Measurements from ENCODE around the gene SPHK1.
A peak's percentile ranks its signal among the peaks of the same experiment; 100 is the strongest.
"Not testable (repeated sequence)": the region's sequence is repeated elsewhere in the genome, so short reads cannot be mapped to it uniquely, and the experiment has no call there.

The SPHK1 gene

GRCh38 chr17:76384222-76384986, at the start of gene SPHK1:
TSS of gene SPHK1 (plus strand) at chr17:76384609. CDS start at chr17:76385645, 1,036 bp downstream.
- no peaks in the 10 kb centered on the region for H3K9me3 ChIP-seq (ENCODE audit: control insufficient read depth, insufficient read depth, low read length)
- H3K4me1 ChIP-seq (ENCODE audit: insufficient read depth, low read length), result peaks cover 8% of the 10 kb centered on the region
- peak within 1 kb of the TSS; percentile 83 for H3K9ac ChIP-seq (ENCODE audit: low read depth, low read length)
- no peaks in the 10 kb centered on the region for H3K36me3 ChIP-seq (ENCODE audit: insufficient read depth, low read length)

GRCh38 chr17:76335716-76336381, 48.6 kb upstream of the SPHK1 start:
- peaks cover 10% of the 10 kb centered on the region; the same call in 1 of the 2 replicates for H3K4me1 ChIP-seq (ENCODE audit: insufficient read depth, low read length)
- H3K9ac ChIP-seq (ENCODE audit: low read depth, low read length), result no peak overlapping the region
- H3K36me3 ChIP-seq (ENCODE audit: insufficient read depth, low read length), result no peaks in the 10 kb centered on the region
- no peaks in the 10 kb centered on the region for H3K9me3 ChIP-seq (ENCODE audit: control insufficient read depth, insufficient read depth, low read length)

GRCh38 chr17:76336756-76337412, 47.5 kb upstream of the SPHK1 start:
- peaks cover under 1% of the 10 kb centered on the region; the same call in 1 of the 2 replicates for H3K36me3 ChIP-seq (ENCODE audit: insufficient read depth, low read length)
- H3K9me3 ChIP-seq (ENCODE audit: control insufficient read depth, insufficient read depth, low read length), result no peaks in the 10 kb centered on the region
- peaks cover 10% of the 10 kb centered on the region; the same call in 1 of the 2 replicates for H3K4me1 ChIP-seq (ENCODE audit: insufficient read depth, low read length)
- no peak overlapping the region for H3K9ac ChIP-seq (ENCODE audit: low read depth, low read length)

GRCh38 chr17:76337413-76337777, 47.0 kb upstream of the SPHK1 start:
- peaks cover 10% of the 10 kb centered on the region; the same call in 1 of the 2 replicates for H3K4me1 ChIP-seq (ENCODE audit: insufficient read depth, low read length)
- H3K9ac ChIP-seq (ENCODE audit: low read depth, low read length), result no peak overlapping the region
- no peaks in the 10 kb centered on the region for H3K9me3 ChIP-seq (ENCODE audit: control insufficient read depth, insufficient read depth, low read length)
- H3K36me3 ChIP-seq (ENCODE audit: insufficient read depth, low read length), result peaks cover 6% of the 10 kb centered on the region; the same call in 1 of the 2 replicates

- 0 out of 2 replicates have a peak, but pooled peaks cover 5% of the 10 kb centered on the region for H3K4me1 ChIP-seq (ENCODE audit: insufficient read depth, low read length)
- peaks cover 11% of the 10 kb centered on the region; the same call in 1 of the 2 replicates for H3K36me3 ChIP-seq (ENCODE audit: insufficient read depth, low read length)
- H3K9me3 ChIP-seq (ENCODE audit: control insufficient read depth, insufficient read depth, low read length), result no peaks in the 10 kb centered on the region
- no peak overlapping the region for H3K9ac ChIP-seq (ENCODE audit: low read depth, low read length)
These were observed 43.1 kb upstream of the SPHK1 start for GRCh38 chr17:76341301-76341700.

GRCh38 chr17:76343106-76343505, 41.3 kb upstream of the SPHK1 start:
- Histone ChIP-seq H3K4me1 (ENCODE audit: insufficient read depth, low read length) (no peaks in the 10 kb centered on the region), H3K9ac (ENCODE audit: low read depth, low read length) (no peak overlapping the region), H3K9me3 (ENCODE audit: control insufficient read depth, insufficient read depth, low read length) (no peaks in the 10 kb centered on the region), H3K36me3 (ENCODE audit: insufficient read depth, low read length) (peaks cover 11% of the 10 kb centered on the region; the same call in 1 of the 2 replicates)

- H3K9me3 ChIP-seq (ENCODE audit: control insufficient read depth, insufficient read depth, low read length), result no peaks in the 10 kb centered on the region
- no peaks in the 10 kb centered on the region for H3K4me1 ChIP-seq (ENCODE audit: insufficient read depth, low read length)
- no peak overlapping the region for H3K9ac ChIP-seq (ENCODE audit: low read depth, low read length)
- peaks cover 11% of the 10 kb centered on the region; the same call in 1 of the 2 replicates for H3K36me3 ChIP-seq (ENCODE audit: insufficient read depth, low read length)
These were observed 38.9 kb upstream of the SPHK1 start for GRCh38 chr17:76345377-76345974.

- H3K36me3 ChIP-seq (ENCODE audit: insufficient read depth, low read length); H3K9ac ChIP-seq (ENCODE audit: low read depth, low read length); H3K9me3 ChIP-seq (ENCODE audit: control insufficient read depth, insufficient read depth, low read length); H3K4me1 ChIP-seq (ENCODE audit: insufficient read depth, low read length): not testable (repeated sequence)
These were observed 37.5 kb upstream of the SPHK1 start for GRCh38 chr17:76346936-76347335.

- no peak overlapping the region for H3K9ac ChIP-seq (ENCODE audit: low read depth, low read length)
- H3K9me3 ChIP-seq (ENCODE audit: control insufficient read depth, insufficient read depth, low read length), result no peaks in the 10 kb centered on the region
- 0 out of 2 replicates have a peak, but pooled peaks cover 7% of the 10 kb centered on the region for H3K4me1 ChIP-seq (ENCODE audit: insufficient read depth, low read length)
- no peaks in the 10 kb centered on the region for H3K36me3 ChIP-seq (ENCODE audit: insufficient read depth, low read length)
These were observed 33.9 kb upstream of the SPHK1 start for GRCh38 chr17:76350463-76350862.

GRCh38 chr17:76351526-76352071, 32.8 kb upstream of the SPHK1 start:
- no peaks in the 10 kb centered on the region for H3K36me3 ChIP-seq (ENCODE audit: insufficient read depth, low read length)
- H3K4me1 ChIP-seq (ENCODE audit: insufficient read depth, low read length), result 0 out of 2 replicates have a peak, but pooled peaks cover 7% of the 10 kb centered on the region
- no peaks in the 10 kb centered on the region for H3K9me3 ChIP-seq (ENCODE audit: control insufficient read depth, insufficient read depth, low read length)
- no peak overlapping the region for H3K9ac ChIP-seq (ENCODE audit: low read depth, low read length)

- Histone ChIP-seq H3K9ac (ENCODE audit: low read depth, low read length) (peak overlapping the region; percentile 88), H3K4me1 (ENCODE audit: insufficient read depth, low read length) (0 out of 2 replicates have a peak, but pooled peaks cover 7% of the 10 kb centered on the region), H3K36me3 (ENCODE audit: insufficient read depth, low read length) (no peaks in the 10 kb centered on the region), H3K9me3 (ENCODE audit: control insufficient read depth, insufficient read depth, low read length) (no peaks in the 10 kb centered on the region)
These were observed 31.3 kb upstream of the SPHK1 start for GRCh38 chr17:76353004-76353598.

- Histone ChIP-seq H3K9ac (ENCODE audit: low read depth, low read length) (peak within 1 kb of the TSS; percentile 88), H3K36me3 (ENCODE audit: insufficient read depth, low read length) (no peaks in the 10 kb centered on the region), H3K4me1 (ENCODE audit: insufficient read depth, low read length) (0 out of 2 replicates have a peak, but pooled peaks cover 7% of the 10 kb centered on the region), H3K9me3 (ENCODE audit: control insufficient read depth, insufficient read depth, low read length) (no peaks in the 10 kb centered on the region)
These were observed 30.7 kb upstream of the SPHK1 start, which contains the start of gene PRPSAP1 for GRCh38 chr17:76353599-76354316. TSS of gene PRPSAP1 (minus strand) at chr17:76353916. CDS start at chr17:76353703, 213 bp downstream.

- Histone ChIP-seq H3K36me3 (ENCODE audit: insufficient read depth, low read length) (no peaks in the 10 kb centered on the region), H3K4me1 (ENCODE audit: insufficient read depth, low read length) (0 out of 2 replicates have a peak, but pooled peaks cover 7% of the 10 kb centered on the region), H3K9me3 (ENCODE audit: control insufficient read depth, insufficient read depth, low read length) (no peaks in the 10 kb centered on the region), H3K9ac (ENCODE audit: low read depth, low read length) (peak overlapping the region; percentile 88)
These were observed 30.1 kb upstream of the SPHK1 start for GRCh38 chr17:76354317-76354729.
